ENCODE measurements around the gene TOR1AIP1. TPM values are rescaled to one million over a fixed set of nuclear protein-coding genes. Genes with fewer than 3 reads are reported as not detected.

Gene TOR1AIP1
- total RNA-seq, 1 donor from 2014 or later = 11.1 TPM

DNA sequence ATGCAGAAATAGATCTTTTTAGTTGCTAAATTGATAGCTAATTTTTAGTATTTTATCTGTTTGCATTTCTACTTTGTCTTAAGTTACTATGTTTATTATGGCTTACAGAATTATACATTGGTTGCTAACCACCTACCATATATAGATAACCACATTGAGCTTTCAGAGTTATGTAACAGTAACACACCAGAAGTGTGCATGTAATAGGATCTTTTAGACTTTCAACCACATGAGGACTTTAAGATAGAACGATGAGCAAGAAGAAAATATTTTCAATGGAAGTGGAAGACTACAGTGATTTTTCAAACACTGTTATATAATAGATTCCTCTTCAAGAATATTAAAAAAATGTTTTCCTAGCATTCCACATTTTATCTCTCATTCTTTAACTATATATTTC, 28.8 kb downstream of the TOR1AIP1 start:
- Mint-ChIP-seq H3K27ac (ENCODE audit: unreplicated experiment) (no peak overlapping the region), H3K9me3 (ENCODE audit: unreplicated experiment) (no peaks in the 10 kb centered on the region), H3K27me3 (ENCODE audit: unreplicated experiment) (no peaks in the 10 kb centered on the region), H3K4me3 (ENCODE audit: unreplicated experiment) (no peak overlapping the region), H3K4me1 (ENCODE audit: low read depth, unreplicated experiment) (no peaks in the 10 kb centered on the region), H3K36me3 (ENCODE audit: unreplicated experiment) (peaks cover 5% of the 10 kb centered on the region)
- TF ChIP-seq, protein P1, sequence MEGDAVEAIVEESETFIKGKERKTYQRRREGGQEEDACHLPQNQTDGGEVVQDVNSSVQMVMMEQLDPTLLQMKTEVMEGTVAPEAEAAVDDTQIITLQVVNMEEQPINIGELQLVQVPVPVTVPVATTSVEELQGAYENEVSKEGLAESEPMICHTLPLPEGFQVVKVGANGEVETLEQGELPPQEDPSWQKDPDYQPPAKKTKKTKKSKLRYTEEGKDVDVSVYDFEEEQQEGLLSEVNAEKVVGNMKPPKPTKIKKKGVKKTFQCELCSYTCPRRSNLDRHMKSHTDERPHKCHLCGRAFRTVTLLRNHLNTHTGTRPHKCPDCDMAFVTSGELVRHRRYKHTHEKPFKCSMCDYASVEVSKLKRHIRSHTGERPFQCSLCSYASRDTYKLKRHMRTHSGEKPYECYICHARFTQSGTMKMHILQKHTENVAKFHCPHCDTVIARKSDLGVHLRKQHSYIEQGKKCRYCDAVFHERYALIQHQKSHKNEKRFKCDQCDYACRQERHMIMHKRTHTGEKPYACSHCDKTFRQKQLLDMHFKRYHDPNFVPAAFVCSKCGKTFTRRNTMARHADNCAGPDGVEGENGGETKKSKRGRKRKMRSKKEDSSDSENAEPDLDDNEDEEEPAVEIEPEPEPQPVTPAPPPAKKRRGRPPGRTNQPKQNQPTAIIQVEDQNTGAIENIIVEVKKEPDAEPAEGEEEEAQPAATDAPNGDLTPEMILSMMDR (IDR thresholded peaks at IDR 0.05; ENCODE audit: partially characterized antibody, unreplicated experiment) = no peak
- no peak for DNase-seq

DNA sequence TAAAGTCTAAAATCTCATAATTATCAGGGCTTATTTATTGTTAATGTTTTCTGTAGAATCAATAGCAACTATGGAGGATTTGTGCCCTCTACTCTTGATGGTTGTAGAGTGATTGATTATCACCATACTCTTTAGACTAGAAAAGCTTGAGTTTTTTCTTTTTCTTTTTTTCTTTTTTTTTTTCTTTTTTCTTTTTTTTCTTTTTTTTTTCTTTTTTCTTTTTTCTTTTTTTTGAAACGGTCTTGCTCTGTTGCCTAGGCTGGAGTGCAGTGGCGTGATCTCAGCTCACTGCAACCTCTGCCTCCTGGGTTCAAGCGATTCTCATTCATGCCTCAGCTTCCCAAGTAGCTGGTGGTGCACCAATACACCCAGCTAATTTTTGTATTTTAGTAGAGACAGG, 29.7 kb downstream of the TOR1AIP1 start:
- Mint-ChIP-seq H3K36me3 (ENCODE audit: unreplicated experiment) (peaks cover 5% of the 10 kb centered on the region), H3K9me3 (ENCODE audit: unreplicated experiment) (no peaks in the 10 kb centered on the region), H3K4me1 (ENCODE audit: low read depth, unreplicated experiment) (no peaks in the 10 kb centered on the region), H3K4me3 (ENCODE audit: unreplicated experiment) (no peak overlapping the region), H3K27me3 (ENCODE audit: unreplicated experiment) (no peaks in the 10 kb centered on the region), H3K27ac (ENCODE audit: unreplicated experiment) (no peak overlapping the region)
- TF ChIP-seq, protein P1 (IDR thresholded peaks at IDR 0.05; ENCODE audit: partially characterized antibody, unreplicated experiment) = no peak
- no peak for DNase-seq

DNA sequence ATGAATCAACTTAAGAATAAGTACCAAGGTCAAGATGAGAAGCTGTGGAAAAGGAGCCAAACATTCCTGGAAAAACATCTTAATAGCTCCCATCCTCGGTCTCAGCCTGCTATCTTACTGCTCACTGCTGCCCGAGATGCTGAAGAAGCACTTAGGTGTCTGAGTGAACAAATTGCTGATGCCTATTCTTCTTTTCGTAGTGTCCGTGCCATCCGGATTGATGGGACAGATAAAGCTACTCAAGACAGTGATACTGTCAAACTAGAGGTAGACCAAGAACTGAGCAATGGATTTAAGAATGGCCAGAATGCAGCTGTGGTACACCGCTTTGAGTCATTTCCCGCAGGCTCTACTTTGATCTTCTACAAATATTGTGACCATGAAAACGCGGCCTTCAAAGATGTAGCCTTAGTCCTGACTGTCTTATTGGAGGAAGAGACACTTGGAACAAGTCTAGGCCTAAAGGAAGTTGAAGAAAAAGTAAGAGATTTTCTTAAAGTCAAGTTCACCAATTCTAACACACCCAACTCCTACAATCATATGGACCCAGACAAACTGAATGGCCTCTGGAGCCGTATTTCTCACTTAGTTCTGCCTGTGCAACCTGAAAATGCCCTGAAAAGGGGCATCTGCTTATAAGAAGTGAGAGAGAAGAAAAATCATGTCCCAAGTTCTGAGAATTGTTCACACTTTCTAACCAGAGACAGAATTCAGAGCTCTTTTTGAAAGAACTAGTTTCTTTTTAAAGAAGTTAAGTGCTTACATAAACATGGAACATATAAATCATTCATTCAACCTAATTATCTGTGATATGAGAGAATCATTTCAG, 35.7 kb downstream of the TOR1AIP1 start:
- no peak for DNase-seq
- no peaks in the 10 kb centered on the region for H3K27me3 Mint-ChIP-seq (ENCODE audit: unreplicated experiment)
- H3K36me3 Mint-ChIP-seq (ENCODE audit: unreplicated experiment) = no peaks in the 10 kb centered on the region
- peaks cover 4% of the 10 kb centered on the region for H3K4me1 Mint-ChIP-seq (ENCODE audit: low read depth, unreplicated experiment)
- H3K27ac Mint-ChIP-seq (ENCODE audit: unreplicated experiment) = no peak overlapping the region
- no peak overlapping the region for H3K4me3 Mint-ChIP-seq (ENCODE audit: unreplicated experiment)
- H3K9me3 Mint-ChIP-seq (ENCODE audit: unreplicated experiment) = no peaks in the 10 kb centered on the region
- TF ChIP-seq, protein P1 (IDR thresholded peaks at IDR 0.05; ENCODE audit: partially characterized antibody, unreplicated experiment) = no peak

DNA sequence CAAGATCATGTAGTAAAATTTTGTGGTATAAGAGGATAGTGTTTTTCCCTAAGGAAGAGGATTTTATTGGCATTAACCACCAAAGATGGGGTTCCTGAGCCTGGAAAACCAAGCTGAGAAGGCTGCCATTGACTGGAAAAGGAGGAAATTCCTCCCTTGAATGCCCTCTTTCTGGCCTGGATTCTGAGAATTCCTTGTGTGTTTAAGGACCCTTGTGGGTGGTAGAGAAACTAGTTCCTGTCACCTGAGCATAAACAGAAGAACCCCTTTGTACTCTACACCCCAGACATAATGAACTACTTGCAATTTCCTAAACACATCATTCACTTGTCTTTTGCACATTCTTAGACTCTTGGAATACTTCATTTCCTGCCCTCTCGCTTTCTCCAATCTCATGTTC, 39.4 kb downstream of the TOR1AIP1 start:
- Mint-ChIP-seq H3K9me3 (ENCODE audit: unreplicated experiment) (no peaks in the 10 kb centered on the region), H3K27ac (ENCODE audit: unreplicated experiment) (no peak overlapping the region), H3K36me3 (ENCODE audit: unreplicated experiment) (no peaks in the 10 kb centered on the region), H3K27me3 (ENCODE audit: unreplicated experiment) (no peaks in the 10 kb centered on the region), H3K4me1 (ENCODE audit: low read depth, unreplicated experiment) (peaks cover 4% of the 10 kb centered on the region), H3K4me3 (ENCODE audit: unreplicated experiment) (no peak overlapping the region)
- TF ChIP-seq, protein P1 (IDR thresholded peaks at IDR 0.05; ENCODE audit: partially characterized antibody, unreplicated experiment) = no peak
- DNase-seq = no peak

All from glutamatergic neuron (in vitro differentiated cells).